ENCODE measurements around the gene POU6F2. TPM values are rescaled to one million over a fixed set of nuclear protein-coding genes. Genes with fewer than 3 reads are reported as not detected.

The POU6F2 gene
- total RNA-seq, 1 donor from 2014 or later, result 0.24 TPM

- Mint-ChIP-seq H3K27me3 (no peaks in the 10 kb centered on the region), H3K4me3 (no peak overlapping the region), H3K4me1 (no peaks in the 10 kb centered on the region), H3K27ac (no peak overlapping the region), H3K9me3 (no peaks in the 10 kb centered on the region), H3K36me3 (ENCODE audit: low read depth) (no peaks in the 10 kb centered on the region)
- POLR2A ChIA-PET, result no interaction called here
- intact Hi-C loops (cut with micrococcal nuclease), result no loop called here
- DNase-seq (no peak), ATAC-seq (ENCODE audit: low read depth) (no peak)
- no peak for TF ChIP-seq CTCF (IDR thresholded peaks at IDR 0.05)
- CTCF ChIA-PET, result no interaction called here
Measured at GRCh38 chr7:39261771-39262170, 284.1 kb downstream of the POU6F2 start.

- no peak for TF ChIP-seq CTCF (IDR thresholded peaks at IDR 0.05)
Measured at GRCh38 chr7:39265641-39266591, 288.2 kb downstream of the POU6F2 start.

GRCh38 chr7:39269034-39269433 lies 291.3 kb downstream of the POU6F2 start:
- no peak for ATAC-seq (ENCODE audit: low read depth)
- H3K27ac Mint-ChIP-seq, result no peak overlapping the region
- TF ChIP-seq CTCF (IDR thresholded peaks at IDR 0.05), result no peak
- no peaks in the 10 kb centered on the region for H3K36me3 Mint-ChIP-seq (ENCODE audit: low read depth)
- peaks cover 1% of the 10 kb centered on the region for H3K27me3 Mint-ChIP-seq
- CTCF ChIA-PET, result no interaction called here
- POLR2A ChIA-PET, result no interaction called here
- no peak overlapping the region for H3K4me3 Mint-ChIP-seq
- H3K4me1 Mint-ChIP-seq, result no peaks in the 10 kb centered on the region
- no peaks in the 10 kb centered on the region for H3K9me3 Mint-ChIP-seq
- intact Hi-C loops (cut with micrococcal nuclease), result no loop called here
- no peak for DNase-seq

More at GRCh38 chr7:39265641-39266591, 288.2 kb downstream of the POU6F2 start:
- Mint-ChIP-seq H3K27ac (no peak overlapping the region), H3K27me3 (no peaks in the 10 kb centered on the region), H3K9me3 (no peaks in the 10 kb centered on the region), H3K4me1 (no peaks in the 10 kb centered on the region), H3K36me3 (ENCODE audit: low read depth) (no peaks in the 10 kb centered on the region), H3K4me3 (no peak overlapping the region)
- ATAC-seq (ENCODE audit: low read depth) (no peak), DNase-seq (no peak)
- ChIA-PET POLR2A (no interaction called here), CTCF (no interaction called here)
- intact Hi-C loops (cut with micrococcal nuclease), result no loop called here

- H3K27me3 Mint-ChIP-seq, result peaks cover 1% of the 10 kb centered on the region
- H3K4me3 Mint-ChIP-seq, result no peak overlapping the region
- TF ChIP-seq CTCF (IDR thresholded peaks at IDR 0.05), result no peak
- ATAC-seq (ENCODE audit: low read depth), result no peak
- no peaks in the 10 kb centered on the region for H3K9me3 Mint-ChIP-seq
- no peak for DNase-seq
- intact Hi-C loops (cut with micrococcal nuclease), result no loop called here
- no peak overlapping the region for H3K27ac Mint-ChIP-seq
- H3K4me1 Mint-ChIP-seq, result no peaks in the 10 kb centered on the region
- CTCF ChIA-PET, result no interaction called here
- POLR2A ChIA-PET, result no interaction called here
- H3K36me3 Mint-ChIP-seq (ENCODE audit: low read depth), result no peaks in the 10 kb centered on the region
Measured at GRCh38 chr7:39270018-39270417, 292.3 kb downstream of the POU6F2 start.

GRCh38 chr7:39271402-39271801 lies 293.7 kb downstream of the POU6F2 start:
- Mint-ChIP-seq H3K27me3 (peaks cover 1% of the 10 kb centered on the region), H3K4me3 (no peak overlapping the region), H3K36me3 (ENCODE audit: low read depth) (no peaks in the 10 kb centered on the region), H3K4me1 (no peaks in the 10 kb centered on the region), H3K27ac (no peak overlapping the region), H3K9me3 (no peaks in the 10 kb centered on the region)
- DNase-seq (no peak), ATAC-seq (ENCODE audit: low read depth) (no peak)
- TF ChIP-seq CTCF (IDR thresholded peaks at IDR 0.05), result no peak
- intact Hi-C loops (cut with micrococcal nuclease), result no loop called here
- ChIA-PET CTCF (interaction anchor here (0.6 kb wide), 1 partner anchor 21 kb away, joined by 3 read pairs; no protein-coding TSS in a partner anchor), POLR2A (no interaction called here)
